HEK293 (cell line): ENCODE data around the gene MUC5B.

Source experiments
- CTCF ChIA-PET: fragments of 350-600 bp; formaldehyde crosslinking; extraction: SDS; loops from one replicate; lab custom pipeline; 2021; ENCODE audit warnings: antibody characterized with exemption; lab: Yijun Ruan, JAX
- POLR2A ChIA-PET: fragments of 300-600 bp; formaldehyde crosslinking; extraction: SDS; loops from one replicate; lab custom pipeline; 2020; ENCODE audit warnings: antibody characterized with exemption, inconsistent platforms; lab: Yijun Ruan, JAX
- H3K27ac ChIP-seq: fragments of 200-500 bp; sonication (Bioruptor generic); 2 replicates; pipeline ENCODE4 v1.5.1; 2014; ENCODE audit warnings: low read depth, low read length, control low read depth, inconsistent platforms; ENCODE audit errors: extremely low read depth
- H3K36me3 ChIP-seq, 2 experiments: fragments of 200-500 bp in 1 of 2; sonication (Bioruptor generic) in 1 of 2; 1 replicate in 1 of 2; 2 replicates in 1 of 2; pipeline ENCODE4 v1.5.1; 2014 to 2017; ENCODE audit warnings: inconsistent platforms in 2 of 2, low read length in 2 of 2; ENCODE audit not compliant: control insufficient read depth in 2 of 2, insufficient read depth in 1 of 2
- H3K4me1 ChIP-seq: fragments of 200-500 bp; sonication (Bioruptor generic); 2 replicates; pipeline ENCODE4 v1.5.1; 2014; ENCODE audit warnings: mild to moderate bottlenecking, low read length, inconsistent platforms; ENCODE audit not compliant: control insufficient read depth, insufficient read depth
- H3K4me3 ChIP-seq: 2 replicates; pipeline ENCODE4 v1.5.1; 2011; ENCODE audit warnings: low read depth, mild to moderate bottlenecking, control low read depth, low read length, moderate library complexity
- H3K9me3 ChIP-seq: fragments of 200-500 bp; sonication (Bioruptor generic); 2 replicates; pipeline ENCODE4 v1.5.1; 2014; ENCODE audit warnings: low read depth, low read length, inconsistent platforms; ENCODE audit not compliant: control insufficient read depth, insufficient read depth
- HOXA7 ChIP-seq: sonication (generic); formaldehyde crosslinking; IDR thresholded peaks from 2 replicates; pipeline ENCODE4 v1.8.1; 2022; ENCODE audit warnings: missing genetic modification reagents, borderline replicate concordance
- KLF1 ChIP-seq: fragments of 450-650 bp; formaldehyde crosslinking; IDR thresholded peaks from 2 replicates; pipeline ENCODE4 v1.5.1; 2016; ENCODE audit warnings: missing biosample characterization, missing genetic modification characterization
- KLF10 ChIP-seq: fragments of 450-650 bp; IDR thresholded peaks from 2 replicates; pipeline ENCODE4 v1.5.1; 2018; ENCODE audit warnings: missing biosample characterization, mild to moderate bottlenecking, missing genetic modification characterization
- KLF9 ChIP-seq: fragments of 450-650 bp; formaldehyde crosslinking; IDR thresholded peaks from 2 replicates; pipeline ENCODE4 v1.5.1; 2016; ENCODE audit warnings: missing biosample characterization, missing genetic modification characterization, low read depth
- SCRT2 ChIP-seq: fragments of 450-650 bp; formaldehyde crosslinking; IDR thresholded peaks from 2 replicates; pipeline ENCODE4 v1.5.1; 2016; ENCODE audit warnings: missing biosample characterization, missing genetic modification characterization
- SP3 ChIP-seq: fragments of 450-650 bp; formaldehyde crosslinking; IDR thresholded peaks from 2 replicates; pipeline ENCODE4 v1.5.1; 2016; ENCODE audit warnings: missing biosample characterization, missing genetic modification characterization
- YY1 ChIP-seq: fragments of 450-650 bp; formaldehyde crosslinking; IDR thresholded peaks from 2 replicates; pipeline ENCODE4 v1.5.1; 2018; ENCODE audit warnings: missing biosample characterization, missing genetic modification characterization
- ZFHX2 ChIP-seq: fragments of 450-650 bp; formaldehyde crosslinking; conservative IDR thresholded peaks from 2 replicates; pipeline ENCODE4 v1.5.1; 2016; ENCODE audit warnings: missing biosample characterization, missing genetic modification characterization
- ZFP37 ChIP-seq: fragments of 450-650 bp; formaldehyde crosslinking; IDR thresholded peaks from 2 replicates; pipeline ENCODE4 v1.5.1; 2016; ENCODE audit warnings: missing biosample characterization, missing genetic modification characterization
- ZNF133 ChIP-seq: fragments of 450-650 bp; formaldehyde crosslinking; IDR thresholded peaks from 2 replicates; pipeline ENCODE4 v1.5.1; 2016; ENCODE audit warnings: missing biosample characterization, missing genetic modification characterization
- ZNF169 ChIP-seq: fragments of 450-650 bp; formaldehyde crosslinking; IDR thresholded peaks from 2 replicates; pipeline ENCODE4 v1.5.1; 2016; ENCODE audit warnings: missing biosample characterization, missing genetic modification characterization
- ZNF48 ChIP-seq: fragments of 450-650 bp; formaldehyde crosslinking; IDR thresholded peaks from 2 replicates; pipeline ENCODE4 v1.5.1; 2016; ENCODE audit warnings: missing biosample characterization, missing genetic modification characterization
- ZNF544 ChIP-seq: fragments of 450-650 bp; formaldehyde crosslinking; IDR thresholded peaks from 2 replicates; pipeline ENCODE4 v1.5.0; 2017; ENCODE audit warnings: missing biosample characterization, missing genetic modification characterization
- ZNF549 ChIP-seq: fragments of 450-650 bp; IDR thresholded peaks from 2 replicates; pipeline ENCODE4 v1.5.1; 2018; ENCODE audit warnings: missing biosample characterization, missing genetic modification characterization, mild to moderate bottlenecking, inconsistent platforms, moderate library complexity
- ZNF610 ChIP-seq: fragments of 450-650 bp; formaldehyde crosslinking; IDR thresholded peaks from 2 replicates; pipeline ENCODE4 v1.5.1; 2016; ENCODE audit warnings: missing biosample characterization, missing genetic modification characterization, borderline replicate concordance
- ZNF660 ChIP-seq: fragments of 450-650 bp; IDR thresholded peaks from 2 replicates; pipeline ENCODE4 v1.5.1; 2018; ENCODE audit warnings: missing biosample characterization, mild to moderate bottlenecking, missing genetic modification characterization
- ZNF76 ChIP-seq: fragments of 450-650 bp; formaldehyde crosslinking; IDR thresholded peaks from 2 replicates; pipeline ENCODE4; 2016; ENCODE audit warnings: low read depth, missing biosample characterization, missing genetic modification characterization, borderline replicate concordance
- ZNF777 ChIP-seq: fragments of 450-650 bp; formaldehyde crosslinking; IDR thresholded peaks from 2 replicates; pipeline ENCODE4 v1.5.1; 2017; ENCODE audit warnings: missing biosample characterization, missing genetic modification characterization, borderline replicate concordance
- ZNF785 ChIP-seq: fragments of 450-650 bp; formaldehyde crosslinking; IDR thresholded peaks from 2 replicates; pipeline ENCODE4 v1.5.1; 2016; ENCODE audit warnings: missing biosample characterization, missing genetic modification characterization
- ZSCAN23 ChIP-seq: fragments of 450-650 bp; formaldehyde crosslinking; IDR thresholded peaks from 2 replicates; pipeline ENCODE4 v1.5.1; 2016; ENCODE audit warnings: missing biosample characterization, missing genetic modification characterization
- TF ChIP-seq, protein P1 (sequence below): fragments of 450-650 bp; formaldehyde crosslinking; IDR thresholded peaks from 2 replicates; pipeline ENCODE4 v1.5.1; 2016; ENCODE audit warnings: missing biosample characterization, missing genetic modification characterization
- TF ChIP-seq, protein P2 (sequence below): fragments of 450-650 bp; formaldehyde crosslinking; IDR thresholded peaks from 2 replicates; pipeline ENCODE4 v1.5.1; 2016; ENCODE audit warnings: missing biosample characterization, missing genetic modification characterization
- TF ChIP-seq, protein P3 (sequence below): fragments of 450-650 bp; formaldehyde crosslinking; IDR thresholded peaks from 2 replicates; pipeline ENCODE4 v1.5.1; 2016; ENCODE audit warnings: missing biosample characterization, missing genetic modification characterization

MUC5B gene

GRCh38 chr11:1205121-1205986 is 17.5 kb upstream of the MUC5B start (continued):
- TF ChIP-seq YY1 = no peak
- TF ChIP-seq KLF9 (tag by site-specific recombination) = no peak
- TF ChIP-seq ZNF169 (tag by site-specific recombination) = no peak
- no peak for TF ChIP-seq ZNF660 (tag by site-specific recombination)
- no peak for TF ChIP-seq ZNF610
- TF ChIP-seq, protein P1, sequence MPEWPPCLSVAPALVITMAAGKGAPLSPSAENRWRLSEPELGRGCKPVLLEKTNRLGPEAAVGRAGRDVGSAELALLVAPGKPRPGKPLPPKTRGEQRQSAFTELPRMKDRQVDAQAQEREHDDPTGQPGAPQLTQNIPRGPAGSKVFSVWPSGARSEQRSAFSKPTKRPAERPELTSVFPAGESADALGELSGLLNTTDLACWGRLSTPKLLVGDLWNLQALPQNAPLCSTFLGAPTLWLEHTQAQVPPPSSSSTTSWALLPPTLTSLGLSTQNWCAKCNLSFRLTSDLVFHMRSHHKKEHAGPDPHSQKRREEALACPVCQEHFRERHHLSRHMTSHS (tag by site-specific recombination) = no peak

GRCh38 chr11:1205987-1206331 is 16.9 kb upstream of the MUC5B start:
- POLR2A ChIA-PET = no interaction called here
- TF ChIP-seq ZNF549 (tag by site-specific recombination) (no peak), KLF1 (no peak), ZSCAN23 (tag by site-specific recombination) (no peak), ZNF785 (tag by site-specific recombination) (no peak), ZFHX2 (tag by site-specific recombination) (no peak), KLF10 (no peak), ZNF76 (tag by site-specific recombination) (no peak), ZNF48 (tag by site-specific recombination) (no peak), HOXA7 (CRISPR knock-in tag) (no peak), ZFP37 (no peak), SCRT2 (no peak), ZNF544 (tag by site-specific recombination) (no peak), ZNF777 (tag by site-specific recombination) (no peak), ZNF133 (tag by site-specific recombination) (no peak), SP3 (tag by site-specific recombination) (no peak)
- TF ChIP-seq, protein P2, sequence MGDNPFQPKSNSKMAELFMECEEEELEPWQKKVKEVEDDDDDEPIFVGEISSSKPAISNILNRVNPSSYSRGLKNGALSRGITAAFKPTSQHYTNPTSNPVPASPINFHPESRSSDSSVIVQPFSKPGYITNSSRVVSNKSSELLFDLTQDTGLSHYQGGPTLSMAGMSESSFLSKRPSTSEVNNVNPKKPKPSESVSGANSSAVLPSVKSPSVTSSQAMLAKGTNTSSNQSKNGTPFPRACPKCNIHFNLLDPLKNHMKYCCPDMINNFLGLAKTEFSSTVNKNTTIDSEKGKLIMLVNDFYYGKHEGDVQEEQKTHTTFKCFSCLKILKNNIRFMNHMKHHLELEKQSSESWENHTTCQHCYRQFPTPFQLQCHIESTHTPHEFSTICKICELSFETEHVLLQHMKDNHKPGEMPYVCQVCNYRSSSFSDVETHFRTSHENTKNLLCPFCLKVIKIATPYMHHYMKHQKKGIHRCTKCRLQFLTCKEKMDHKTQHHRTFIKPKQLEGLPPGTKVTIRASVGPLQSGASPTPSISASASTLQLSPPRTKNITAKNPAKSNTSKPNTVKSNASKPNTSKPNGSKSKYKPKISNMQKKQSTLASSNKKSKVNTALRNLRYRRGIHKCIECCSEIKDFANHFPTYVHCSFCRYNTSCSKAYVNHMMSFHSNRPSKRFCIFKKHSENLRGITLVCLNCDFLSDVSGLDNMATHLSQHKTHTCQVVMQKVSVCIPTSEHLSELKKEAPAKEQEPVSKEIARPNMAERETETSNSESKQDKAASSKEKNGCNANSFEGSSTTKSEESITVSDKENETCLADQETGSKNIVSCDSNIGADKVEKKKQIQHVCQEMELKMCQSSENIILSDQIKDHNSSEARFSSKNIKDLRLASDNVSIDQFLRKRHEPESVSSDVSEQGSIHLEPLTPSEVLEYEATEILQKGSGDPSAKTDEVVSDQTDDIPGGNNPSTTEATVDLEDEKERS = no peak
- TF ChIP-seq, protein P3, sequence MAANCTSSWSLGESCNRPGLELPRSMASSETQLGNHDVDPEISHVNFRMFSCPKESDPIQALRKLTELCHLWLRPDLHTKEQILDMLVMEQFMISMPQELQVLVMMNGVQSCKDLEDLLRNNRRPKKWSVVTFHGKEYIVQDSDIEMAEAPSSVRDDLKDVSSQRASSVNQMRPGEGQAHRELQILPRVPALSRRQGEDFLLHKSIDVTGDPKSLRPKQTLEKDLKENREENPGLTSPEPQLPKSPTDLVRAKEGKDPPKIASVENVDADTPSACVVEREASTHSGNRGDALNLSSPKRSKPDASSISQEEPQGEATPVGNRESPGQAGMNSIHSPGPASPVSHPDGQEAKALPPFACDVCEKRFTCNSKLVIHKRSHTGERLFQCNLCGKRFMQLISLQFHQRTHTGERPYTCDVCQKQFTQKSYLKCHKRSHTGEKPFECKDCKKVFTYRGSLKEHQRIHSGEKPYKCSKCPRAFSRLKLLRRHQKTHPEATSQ (tag by site-specific recombination) = no peak
- TF ChIP-seq, all 188 proteins: peak for 0
- Histone ChIP-seq H3K4me1 (no peaks in the 10 kb centered on the region), H3K27ac (no peak overlapping the region), H3K9me3 (no peaks in the 10 kb centered on the region), H3K4me3 (no peak overlapping the region), H3K36me3 (no peaks in the 10 kb centered on the region)
- CTCF ChIA-PET = no interaction called here
